Dermis blood vessel endothelial cell (primary cell): ENCODE results near the gene MAGI2. TPM values are rescaled to one million over a fixed set of nuclear protein-coding genes. Genes with fewer than 3 reads are reported as not detected.

Source experiments
- DNase-seq: peaks from one replicate; pipeline ENCODE4 v3.0.0; 2010
- total RNA-seq: library from RNA; depleted of rRNA; stranded (reverse); fragments of >200 nt; gene quantifications from 2 replicates; pipeline ENCODE4 v1.2.3, GENCODE V29; 2014

MAGI2 gene
- total RNA-seq, 1 donor from 2014 or later, result 2.4 TPM

DNA sequence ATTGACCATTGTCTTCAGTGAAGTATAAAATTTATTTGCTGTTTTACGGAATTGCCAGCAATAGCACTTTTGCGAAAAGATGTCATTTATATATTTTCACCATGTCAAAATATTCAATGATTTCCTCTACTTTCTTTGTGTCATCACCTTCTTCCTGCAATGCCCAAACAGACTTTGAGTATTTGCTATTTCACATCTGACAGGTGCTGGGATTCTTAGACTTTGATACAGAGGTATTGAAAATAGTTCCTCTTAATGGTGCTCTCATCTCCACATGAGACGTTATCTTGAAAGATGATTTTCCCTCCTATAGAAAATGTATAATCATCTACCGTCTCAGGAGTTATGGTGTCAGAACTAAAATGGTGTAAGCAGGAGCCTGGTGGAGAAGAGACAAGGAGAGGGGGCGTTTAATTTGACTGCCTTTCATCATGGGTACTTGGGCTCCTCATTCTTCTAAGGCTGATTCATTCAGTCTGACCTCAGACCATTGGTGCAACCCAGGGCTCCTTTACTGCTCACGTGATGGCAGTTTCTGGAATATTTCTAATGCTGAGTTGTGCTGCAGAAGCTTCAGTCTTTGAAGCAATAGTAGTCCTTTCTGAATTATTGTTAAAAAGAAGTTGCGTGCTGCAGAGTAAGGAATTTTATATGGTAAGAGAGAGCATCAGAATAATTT lies 1250.3 kb downstream of the MAGI2 start:
- DNase-seq, result no peak

DNA sequence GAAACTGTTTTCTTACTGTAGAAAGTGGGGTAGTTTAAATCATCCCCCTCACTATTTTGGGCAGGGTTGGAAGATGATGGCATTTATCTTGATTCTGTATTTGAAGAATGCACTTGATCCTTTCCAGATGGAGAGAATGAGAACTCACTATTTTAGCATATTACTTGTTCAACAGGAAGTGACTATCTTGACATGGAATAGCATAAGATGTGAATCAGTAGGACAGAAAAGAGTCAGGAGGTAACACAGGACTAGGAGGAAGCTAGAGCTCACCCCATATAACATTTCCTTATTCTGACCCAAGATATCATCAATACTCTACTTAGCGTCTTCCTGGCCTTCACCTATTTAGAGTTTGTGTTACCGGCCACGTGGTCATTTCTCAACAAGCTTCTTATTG lies 1254.7 kb downstream of the MAGI2 start:
- DNase-seq, result no peak

DNA sequence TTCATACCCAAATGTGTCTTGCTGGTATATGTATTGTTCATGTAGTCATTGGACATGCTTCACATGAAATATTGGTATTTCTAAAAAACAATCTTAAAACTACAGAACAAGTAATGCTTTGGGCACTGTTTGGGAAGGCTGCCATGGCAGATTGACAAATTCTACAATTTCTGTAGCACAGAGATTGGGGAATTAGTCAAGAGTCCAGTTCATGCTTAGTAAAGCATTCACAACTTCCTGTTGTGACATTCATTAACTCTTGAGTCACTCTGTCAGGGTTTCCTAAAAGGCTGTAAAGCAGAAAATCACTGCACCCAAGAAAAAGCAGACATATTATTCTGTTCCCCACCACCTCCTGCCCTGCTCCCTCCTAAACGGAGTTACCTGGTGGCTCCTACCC lies 1256.0 kb downstream of the MAGI2 start:
- no peak for DNase-seq

DNA sequence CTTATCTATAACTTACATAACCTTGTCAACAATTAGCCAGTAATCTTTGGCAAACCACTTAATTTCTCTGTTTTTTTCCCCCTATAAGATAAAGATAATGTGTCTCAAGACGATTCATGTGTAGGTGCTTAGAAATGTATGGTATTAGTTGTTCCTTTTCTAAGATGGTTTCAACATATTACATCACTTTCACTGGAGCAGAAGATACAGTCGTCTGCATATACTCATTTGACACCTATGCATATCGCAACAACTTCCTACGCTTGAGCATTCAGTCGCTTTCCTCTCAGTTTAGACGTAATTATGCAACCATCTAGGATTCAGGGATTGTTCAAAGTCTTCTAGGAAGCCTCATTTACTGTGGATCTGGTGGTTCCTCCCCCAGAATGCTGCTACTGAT lies 1258.2 kb downstream of the MAGI2 start:
- no peak for DNase-seq

DNA sequence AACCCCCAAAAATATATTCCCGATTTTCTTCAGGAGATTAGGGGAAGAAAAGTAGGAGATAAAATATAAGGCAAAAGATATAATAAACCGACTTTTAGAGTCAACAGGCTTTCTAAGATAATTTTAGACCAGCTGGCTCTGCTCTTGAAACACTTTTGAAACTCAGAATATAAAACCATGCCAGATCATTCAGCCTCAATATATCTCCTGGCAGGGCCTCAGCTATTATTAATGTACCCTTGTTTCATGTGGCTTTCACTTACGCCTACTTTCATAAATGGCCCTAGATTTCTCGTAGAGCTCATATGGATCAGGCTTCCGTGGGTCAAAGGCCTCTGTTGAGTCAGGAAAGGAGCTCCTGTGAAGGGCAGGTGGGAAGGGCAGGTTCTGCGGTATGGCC lies 1258.9 kb downstream of the MAGI2 start:
- DNase-seq, result no peak

DNA sequence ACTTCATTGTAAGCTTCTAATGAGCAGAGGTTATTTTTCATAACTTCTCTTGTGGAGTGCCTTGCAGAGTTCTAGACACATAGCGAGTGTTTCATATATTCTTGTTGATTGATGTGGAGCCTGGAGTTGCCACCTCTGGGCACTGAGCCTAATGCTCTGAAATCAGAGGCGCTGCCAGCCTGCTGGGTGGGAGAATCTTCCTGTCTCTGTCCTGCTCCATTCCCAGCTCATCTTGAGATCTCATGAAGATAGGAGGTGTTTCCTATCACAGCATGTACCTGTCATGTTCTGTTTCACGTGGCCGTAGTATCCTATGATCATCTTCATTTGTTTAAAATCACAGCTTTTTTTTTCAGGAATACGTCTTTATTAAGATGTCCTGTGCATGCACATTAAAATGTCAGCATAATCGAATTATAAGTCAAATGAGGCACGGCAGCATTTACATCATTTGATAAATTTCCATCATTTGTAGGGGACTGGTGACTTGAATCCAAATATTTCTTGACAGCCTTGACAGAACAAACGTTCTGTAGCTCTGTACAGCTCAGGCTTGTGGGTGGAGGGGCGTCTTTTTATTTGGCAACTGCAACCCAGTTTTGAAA lies 1261.9 kb downstream of the MAGI2 start:
- no peak for DNase-seq

DNA sequence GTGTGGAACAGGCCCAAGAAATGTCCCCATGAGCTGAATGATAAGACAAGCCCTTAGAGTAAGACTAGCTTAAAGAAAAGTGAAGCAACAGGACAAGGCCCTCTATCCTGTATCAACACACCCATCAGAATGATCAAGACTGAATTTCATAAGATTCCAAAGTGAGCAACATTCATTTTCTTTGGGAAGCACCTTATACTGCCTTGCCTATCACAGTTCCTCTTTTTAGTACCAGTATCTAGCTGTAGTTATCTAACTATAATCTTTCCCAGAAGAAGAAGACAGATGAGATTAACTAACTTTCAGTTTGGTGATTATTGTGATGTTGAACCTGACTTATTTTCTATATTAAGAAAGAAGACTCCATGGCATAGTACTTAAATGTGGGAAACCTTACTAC lies 1263.7 kb downstream of the MAGI2 start:
- DNase-seq, result no peak

DNA sequence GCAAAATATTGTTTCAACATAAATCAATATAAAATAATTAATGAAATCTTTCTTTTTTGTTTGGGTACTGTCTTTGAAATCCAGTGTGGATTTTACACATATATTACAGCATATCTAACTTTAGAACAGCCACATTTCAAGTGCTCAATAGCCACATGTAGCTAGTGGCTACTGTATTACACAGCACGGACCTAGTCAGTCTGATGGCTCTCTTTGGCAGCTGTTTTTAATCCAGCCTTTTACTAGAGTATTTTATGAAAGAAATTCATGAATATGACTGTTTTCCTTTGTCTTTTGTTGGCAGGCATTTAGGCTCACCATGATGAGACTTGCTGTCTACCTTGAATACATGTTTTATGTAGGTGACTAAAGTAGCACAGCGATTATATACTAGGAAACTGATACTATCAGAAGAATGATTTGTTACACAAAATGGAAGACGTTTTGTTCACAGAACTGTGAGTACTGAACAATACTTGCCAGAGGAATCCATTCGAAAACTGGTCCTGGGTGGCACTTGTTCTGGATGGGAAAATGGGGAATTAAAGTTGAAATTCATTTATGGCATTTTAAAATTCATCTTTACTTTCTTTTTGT lies 1268.2 kb downstream of the MAGI2 start:
- no peak for DNase-seq

DNA sequence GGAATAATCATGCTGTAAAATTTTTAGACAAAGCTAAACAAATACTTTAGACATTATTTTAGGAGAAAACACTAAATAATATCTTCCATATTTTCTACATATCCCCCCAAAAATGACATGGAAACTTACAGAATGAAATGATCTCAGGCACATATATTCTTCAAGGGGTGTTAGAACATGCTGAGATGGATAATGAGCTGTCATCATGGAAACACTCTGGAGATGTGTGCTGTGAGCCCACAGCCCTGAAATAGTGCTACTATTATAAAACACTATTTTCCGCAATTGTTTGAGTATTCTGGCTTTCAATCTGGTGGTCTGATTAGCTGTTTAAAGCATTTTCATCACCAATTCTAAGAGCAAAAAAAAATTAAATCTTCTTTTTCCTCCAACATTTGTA lies 1269.2 kb downstream of the MAGI2 start:
- DNase-seq, result no peak

DNA sequence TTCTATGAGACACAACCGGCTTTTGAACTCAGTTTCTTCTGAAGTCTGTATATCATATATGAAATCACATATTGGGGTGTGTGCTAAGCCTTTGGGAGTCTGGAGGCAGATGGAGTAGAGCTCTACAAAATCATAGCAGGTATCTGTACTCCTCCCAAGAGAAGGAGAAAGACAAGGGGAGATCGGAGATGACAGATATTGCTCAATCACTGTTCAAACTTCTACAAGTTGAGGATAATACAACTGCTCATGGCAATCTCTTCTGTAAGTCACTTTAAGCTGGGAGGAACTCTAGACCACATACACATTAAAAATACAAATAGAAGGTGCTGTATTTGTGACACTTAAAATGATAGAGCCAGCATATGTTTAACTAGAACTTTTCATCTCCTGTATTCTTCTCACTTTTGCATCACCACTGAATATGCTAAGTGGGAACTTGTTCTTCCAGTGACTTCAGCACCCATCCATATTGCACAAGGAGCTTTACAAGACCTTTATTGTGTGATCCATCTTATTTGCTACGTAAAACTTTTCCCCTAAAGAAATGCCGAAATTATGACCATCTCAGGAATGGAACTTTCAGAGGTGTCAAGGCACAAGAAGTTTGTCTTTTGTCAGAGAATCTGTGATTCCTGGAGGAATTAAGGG lies 1273.5 kb downstream of the MAGI2 start:
- DNase-seq, result no peak

DNA sequence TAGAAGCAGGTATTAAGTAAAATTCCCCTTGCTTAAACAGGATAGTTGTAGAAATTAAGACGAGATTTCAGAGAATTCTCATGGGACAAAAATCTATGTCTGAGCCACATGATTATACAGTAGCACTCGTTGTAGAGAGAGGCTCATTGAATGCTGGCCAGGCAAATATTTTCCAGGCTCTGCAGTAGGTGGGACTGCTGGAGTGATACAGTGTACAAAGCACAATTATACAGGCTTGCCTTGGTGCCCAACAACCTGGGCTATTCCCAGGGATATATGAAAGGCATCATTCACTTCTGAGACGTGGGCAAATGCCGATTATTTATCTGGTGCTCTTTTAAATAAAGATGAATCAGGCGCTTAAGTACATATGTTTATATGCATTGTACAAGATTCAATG lies 1274.3 kb downstream of the MAGI2 start:
- DNase-seq, result no peak

DNA sequence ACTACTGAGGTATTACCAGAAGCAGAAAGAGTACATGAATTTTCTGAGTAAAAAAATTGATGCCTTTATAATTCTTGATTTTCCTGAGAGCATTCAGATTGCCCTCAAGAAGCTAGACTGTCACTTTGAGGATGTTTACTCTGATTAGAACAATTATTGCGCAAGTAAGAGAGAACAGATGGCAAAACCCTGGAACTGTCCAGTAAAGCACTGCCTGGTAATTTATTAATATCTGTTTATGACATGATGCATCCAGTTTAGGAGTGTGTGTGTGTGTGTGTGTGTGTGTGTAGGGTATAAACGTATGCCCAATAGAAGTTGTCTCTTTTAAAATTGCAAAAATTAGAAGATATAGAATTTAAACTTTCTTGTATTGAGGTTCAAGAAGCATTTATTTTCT lies 1275.1 kb downstream of the MAGI2 start:
- DNase-seq, result no peak

DNA sequence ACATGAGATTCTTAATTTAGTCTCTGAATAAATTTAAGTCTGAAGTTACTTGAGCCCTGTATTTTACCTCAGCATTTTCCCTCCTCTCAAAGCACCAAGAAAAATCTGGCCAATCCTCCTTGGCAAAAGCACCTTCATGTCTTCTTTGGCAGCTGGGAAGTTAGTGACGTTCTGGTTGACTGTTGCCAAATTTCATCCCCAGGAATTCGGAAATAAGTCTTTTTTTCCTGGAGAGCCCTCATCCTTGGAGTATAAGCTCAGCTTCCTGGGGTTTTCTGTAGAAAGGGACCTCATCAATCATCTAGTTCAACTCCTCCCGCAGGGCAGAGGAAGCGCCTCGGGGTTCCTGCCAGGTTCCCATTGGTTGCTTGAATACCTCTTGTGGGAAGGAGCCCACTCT lies 1277.3 kb downstream of the MAGI2 start:
- DNase-seq, result no peak

DNA sequence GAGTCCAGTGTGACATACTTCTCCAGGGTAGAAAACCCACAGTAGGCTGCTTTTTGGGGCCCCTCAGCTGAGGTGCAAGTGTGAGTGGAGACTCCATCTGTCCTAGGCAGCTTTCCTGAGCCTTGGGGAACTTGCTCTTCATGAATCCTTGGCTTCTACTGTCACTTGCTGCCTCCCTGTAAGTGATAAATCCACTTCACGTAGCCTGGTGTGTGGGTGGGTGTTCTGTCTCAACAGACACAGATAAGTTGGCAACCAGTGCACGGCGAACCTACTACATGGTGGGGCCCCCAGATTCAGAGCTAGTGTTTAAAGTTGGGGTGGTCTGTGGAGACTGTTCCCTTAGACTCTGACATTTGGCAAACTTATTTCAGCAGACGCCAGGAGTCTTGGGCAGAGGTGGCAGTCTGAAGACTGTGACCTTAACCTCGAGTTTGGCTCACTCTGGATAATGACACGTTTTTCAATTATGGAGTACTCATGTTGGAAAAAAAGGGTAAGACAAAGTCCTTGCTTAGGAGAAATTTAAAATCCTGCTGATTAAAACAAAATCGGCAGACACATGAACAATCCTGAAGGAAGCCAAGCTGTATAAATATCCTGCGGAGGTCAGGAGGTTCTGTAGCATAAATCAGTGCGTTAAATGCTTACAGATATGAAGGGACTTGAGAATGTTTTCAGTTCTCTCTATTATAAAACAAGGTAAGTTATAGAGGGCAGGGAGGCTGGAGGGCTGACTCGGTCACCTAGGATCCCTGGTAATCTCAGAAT lies 1278.0 kb downstream of the MAGI2 start:
- no peak for DNase-seq

DNA sequence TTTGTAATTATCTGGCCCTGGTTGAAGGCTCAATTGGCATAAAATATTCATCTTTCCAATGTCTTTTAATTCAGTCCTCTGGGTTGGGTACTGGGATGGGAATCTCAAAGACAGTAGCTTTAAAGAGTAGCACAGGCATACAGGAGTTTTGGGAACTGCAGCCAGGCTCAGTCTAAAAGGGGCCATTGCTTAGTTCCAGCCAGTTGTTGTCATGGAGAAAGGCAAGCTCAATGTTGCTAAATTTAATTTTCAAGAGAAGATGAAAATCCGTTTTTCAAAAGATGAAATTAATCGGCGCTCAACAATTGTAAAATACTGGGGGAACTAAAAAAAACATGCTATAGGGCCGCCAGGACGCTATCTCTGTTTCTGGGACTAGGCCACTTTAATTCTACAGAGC lies 1279.8 kb downstream of the MAGI2 start:
- no peak for DNase-seq

DNA sequence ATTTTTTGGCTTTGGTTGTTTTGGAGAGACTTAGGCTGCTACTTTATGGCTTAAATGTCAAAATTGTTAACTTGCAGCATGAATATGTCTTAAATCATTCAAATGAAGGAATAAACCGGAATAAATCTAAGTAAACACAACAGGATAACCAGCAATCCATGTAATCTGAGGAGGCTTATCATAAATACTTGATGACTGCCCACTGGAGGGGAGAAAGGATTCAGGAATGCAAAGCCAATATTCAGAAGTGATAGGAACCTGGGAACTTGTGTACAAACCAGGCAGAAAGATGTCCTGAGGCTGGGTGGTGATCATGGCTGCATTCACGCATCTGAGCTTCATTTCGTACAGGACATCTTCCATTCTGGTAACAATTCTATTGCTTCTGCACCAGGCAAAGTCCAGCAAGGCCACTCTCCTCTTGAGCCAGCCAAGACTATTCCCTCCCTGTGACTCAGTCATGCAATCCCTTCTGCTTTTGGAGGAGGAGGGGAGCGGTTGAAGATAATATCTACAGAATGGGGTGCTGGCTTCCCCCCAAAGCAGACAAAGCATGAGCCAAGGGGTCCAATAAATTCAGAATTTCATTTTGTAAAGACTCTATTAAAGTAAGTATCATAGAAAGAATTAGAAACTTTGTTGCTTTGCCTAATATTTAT lies 1280.4 kb downstream of the MAGI2 start:
- DNase-seq, result no peak

DNA sequence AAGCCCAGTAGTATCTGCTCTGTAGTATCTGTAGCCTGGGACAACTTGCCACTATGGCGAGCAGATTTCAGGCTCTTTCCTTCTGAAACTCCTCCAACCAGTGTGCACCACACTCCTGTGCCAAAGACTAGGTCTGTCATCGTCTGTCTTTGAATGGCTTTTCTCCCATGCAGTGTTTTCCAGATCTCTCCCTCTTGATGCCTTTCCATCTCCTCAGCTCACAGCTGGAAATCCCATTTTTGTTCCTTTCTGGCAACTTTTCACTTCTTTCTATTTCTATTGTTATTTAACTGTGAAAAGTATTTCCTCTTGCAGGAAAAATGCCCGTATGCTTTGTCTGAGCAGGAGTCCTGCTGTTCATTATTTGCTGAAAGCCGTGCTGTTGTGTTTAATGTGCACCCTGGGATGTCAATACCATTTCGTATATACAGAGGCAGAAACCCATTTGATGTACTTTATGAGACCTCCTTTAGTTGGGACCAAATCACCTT lies 1281.2 kb downstream of the MAGI2 start:
- no peak for DNase-seq

DNA sequence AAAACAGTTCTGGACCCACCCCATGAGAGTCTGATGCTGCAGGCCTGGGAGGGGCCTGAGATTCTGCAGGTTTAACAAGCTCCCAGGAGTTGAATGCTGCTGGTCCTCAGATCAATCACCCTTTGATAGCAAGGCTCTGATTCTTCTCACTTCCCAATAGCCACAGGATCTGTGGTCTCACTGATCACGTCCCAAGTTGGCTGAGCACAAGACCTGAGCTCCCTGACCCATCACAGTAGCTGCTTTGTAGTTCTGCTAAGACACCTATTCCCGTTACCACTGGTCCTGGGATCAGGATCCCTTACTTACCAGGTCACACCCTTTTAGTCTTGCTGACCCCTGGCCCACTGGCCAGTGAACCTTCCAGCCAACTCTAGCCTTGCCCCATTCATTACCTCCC lies 1282.1 kb downstream of the MAGI2 start:
- no peak for DNase-seq

DNA sequence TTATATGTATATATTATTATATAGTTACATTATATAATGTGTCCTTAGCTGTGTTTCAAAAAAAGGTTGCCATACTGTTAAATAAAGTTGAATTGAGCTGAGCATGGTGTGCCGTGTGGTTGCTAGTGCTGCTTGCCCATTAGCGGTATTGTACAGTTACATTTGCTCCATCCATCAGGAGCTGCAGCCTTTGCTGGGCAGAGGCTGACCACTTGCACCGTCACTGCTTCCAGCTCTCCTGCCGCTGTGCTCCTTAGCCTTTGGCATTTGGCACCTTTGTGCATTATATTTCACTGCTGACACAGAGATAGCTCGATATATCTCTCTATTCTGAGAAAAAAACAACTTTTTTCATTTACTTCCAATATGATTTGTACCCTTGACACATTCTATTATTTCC lies 1282.7 kb downstream of the MAGI2 start:
- no peak for DNase-seq

DNA sequence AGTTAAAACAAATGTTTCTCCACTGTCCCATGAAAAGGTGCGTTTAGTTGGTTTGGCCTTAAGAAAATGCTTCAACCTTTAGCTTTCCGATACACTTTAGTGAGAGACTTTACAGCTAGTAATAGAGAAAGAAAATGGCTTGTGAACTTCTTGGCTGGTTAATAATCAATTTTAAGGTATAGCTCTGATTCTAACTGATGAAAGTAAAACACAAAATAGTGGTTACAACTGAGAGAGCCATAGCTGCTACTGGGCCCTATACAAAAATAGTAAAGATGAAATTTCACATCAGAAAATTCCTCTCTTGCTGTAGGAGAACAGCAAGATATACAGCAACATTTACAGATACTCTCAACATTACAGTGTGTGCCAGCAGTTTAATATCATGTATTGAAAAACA lies 1283.5 kb downstream of the MAGI2 start:
- DNase-seq, result no peak

DNA sequence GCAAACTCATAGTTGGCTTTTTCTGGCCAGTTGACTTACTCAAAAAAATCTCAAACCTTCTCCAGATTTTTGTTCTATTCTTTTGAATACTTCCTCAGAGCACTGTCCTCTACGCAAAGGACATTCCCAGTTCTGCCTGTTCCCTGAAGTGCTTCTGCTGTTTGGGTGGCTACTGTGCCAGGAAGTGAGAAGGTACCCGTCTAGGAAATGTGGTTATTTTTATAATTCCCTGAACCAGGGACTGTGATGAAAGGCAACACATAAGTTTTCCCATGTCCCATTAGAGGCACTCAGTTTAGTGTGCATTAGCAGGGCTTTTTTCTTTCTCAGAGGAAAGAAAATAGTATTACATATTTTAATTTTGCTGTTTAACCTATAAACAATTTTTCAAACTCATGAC lies 1284.6 kb downstream of the MAGI2 start:
- DNase-seq, result no peak

DNA sequence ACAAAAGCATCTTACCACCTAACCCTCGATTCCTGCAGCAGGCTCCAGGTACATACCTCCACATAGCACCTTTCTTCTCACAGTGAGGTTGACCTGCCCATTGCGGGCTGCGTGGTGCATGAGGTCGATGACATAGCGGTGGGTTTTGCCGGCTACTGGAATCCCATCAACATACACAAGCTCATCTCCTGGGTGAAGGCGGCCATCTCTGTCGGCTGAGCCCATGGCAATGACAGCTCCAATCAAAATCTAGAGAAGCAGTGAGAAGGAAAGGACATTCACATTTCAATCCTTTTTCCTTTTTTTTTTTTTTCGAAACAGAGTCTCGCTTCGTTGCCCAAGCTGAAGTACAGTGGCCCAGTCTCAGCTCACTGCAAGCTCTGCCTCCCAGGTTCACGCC lies 1285.6 kb downstream of the MAGI2 start:
- no peak for DNase-seq

DNA sequence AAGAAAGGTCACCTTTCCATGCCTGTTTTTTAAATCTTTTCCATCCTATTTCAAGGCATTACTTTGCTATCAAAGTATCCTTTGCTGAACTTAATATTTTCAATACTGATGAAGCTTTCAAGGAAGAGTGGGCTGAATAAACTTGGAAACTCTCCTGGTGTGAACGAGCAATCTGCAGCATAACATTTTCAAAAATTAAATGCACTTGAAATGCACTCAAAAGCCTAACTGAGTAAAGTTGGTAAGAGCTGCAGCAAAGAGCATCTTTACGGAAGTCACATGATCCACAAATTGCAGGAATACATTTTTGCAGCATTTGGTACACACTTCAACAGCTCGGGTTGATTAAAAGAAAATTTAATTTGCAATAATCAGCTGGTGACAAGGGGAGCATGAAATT lies 1287.6 kb downstream of the MAGI2 start:
- DNase-seq, result no peak
